Measurements from ENCODE around the gene ROBO2. TPM values are rescaled to one million over a fixed set of nuclear protein-coding genes. Genes with fewer than 3 reads are reported as not detected.

Gene ROBO2, protein sequence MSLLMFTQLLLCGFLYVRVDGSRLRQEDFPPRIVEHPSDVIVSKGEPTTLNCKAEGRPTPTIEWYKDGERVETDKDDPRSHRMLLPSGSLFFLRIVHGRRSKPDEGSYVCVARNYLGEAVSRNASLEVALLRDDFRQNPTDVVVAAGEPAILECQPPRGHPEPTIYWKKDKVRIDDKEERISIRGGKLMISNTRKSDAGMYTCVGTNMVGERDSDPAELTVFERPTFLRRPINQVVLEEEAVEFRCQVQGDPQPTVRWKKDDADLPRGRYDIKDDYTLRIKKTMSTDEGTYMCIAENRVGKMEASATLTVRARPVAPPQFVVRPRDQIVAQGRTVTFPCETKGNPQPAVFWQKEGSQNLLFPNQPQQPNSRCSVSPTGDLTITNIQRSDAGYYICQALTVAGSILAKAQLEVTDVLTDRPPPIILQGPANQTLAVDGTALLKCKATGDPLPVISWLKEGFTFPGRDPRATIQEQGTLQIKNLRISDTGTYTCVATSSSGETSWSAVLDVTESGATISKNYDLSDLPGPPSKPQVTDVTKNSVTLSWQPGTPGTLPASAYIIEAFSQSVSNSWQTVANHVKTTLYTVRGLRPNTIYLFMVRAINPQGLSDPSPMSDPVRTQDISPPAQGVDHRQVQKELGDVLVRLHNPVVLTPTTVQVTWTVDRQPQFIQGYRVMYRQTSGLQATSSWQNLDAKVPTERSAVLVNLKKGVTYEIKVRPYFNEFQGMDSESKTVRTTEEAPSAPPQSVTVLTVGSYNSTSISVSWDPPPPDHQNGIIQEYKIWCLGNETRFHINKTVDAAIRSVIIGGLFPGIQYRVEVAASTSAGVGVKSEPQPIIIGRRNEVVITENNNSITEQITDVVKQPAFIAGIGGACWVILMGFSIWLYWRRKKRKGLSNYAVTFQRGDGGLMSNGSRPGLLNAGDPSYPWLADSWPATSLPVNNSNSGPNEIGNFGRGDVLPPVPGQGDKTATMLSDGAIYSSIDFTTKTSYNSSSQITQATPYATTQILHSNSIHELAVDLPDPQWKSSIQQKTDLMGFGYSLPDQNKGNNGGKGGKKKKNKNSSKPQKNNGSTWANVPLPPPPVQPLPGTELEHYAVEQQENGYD (N-terminal part only)
- polyA plus RNA-seq (2014; cell fraction: cytosol; rRNA removed), result 6.5 and 7.1 TPM in 2 replicates
- polyA plus RNA-seq (2014; cell fraction: nucleus; rRNA removed), result 4.4 and 4.9 TPM in 2 replicates

- DNase-seq (ENCODE audit: low spot score), result peak; percentile 71
These were observed at the start of gene ROBO2 for GRCh38 chr3:77039606-77040171. TSS of gene ROBO2 (plus strand) at chr3:77040099. CDS start at chr3:77040786, 687 bp downstream.

GRCh38 chr3:76990606-76991005 lies 49.3 kb upstream of the ROBO2 start:
- no peak for DNase-seq (ENCODE audit: low spot score)

DNA sequence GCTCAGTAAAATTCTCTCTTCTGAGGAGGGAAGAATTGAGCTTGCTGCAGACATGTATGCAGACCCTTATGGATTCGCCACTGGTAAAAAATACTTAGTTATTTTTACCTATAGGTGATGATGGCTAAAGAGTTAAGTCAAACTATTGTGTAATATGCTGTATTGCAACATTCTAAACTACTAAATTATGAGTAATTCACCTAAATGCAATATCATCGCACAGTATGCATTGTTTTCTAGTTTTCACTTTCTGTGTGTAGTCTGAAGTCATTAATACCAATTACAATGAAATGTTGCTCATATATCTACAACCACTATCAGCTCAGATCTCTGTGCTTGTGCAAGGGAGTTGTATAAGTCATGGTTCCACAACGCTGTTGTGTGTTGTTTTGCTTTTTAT lies 48.7 kb upstream of the ROBO2 start:
- no peak for DNase-seq (ENCODE audit: low spot score)

DNA sequence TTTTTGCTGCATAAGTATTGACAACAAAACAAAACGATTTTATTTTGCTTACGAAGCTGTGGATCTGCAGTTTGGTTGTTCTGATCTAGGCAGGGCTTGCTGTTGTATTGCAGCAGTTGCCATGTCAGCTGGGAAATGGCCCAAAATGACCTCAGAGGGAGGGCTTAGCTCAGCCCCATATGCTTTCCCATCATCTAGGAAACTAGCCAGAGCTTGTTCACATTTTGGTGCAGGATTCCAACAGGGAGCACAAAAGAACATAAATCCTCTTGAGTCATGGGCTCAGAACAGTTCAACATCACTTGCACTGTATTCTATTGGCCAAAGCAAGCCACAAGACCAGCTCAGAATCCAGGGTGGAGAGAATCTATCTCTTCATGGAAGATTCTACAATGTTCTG lies 42.2 kb upstream of the ROBO2 start:
- DNase-seq (ENCODE audit: low spot score), result no peak

DNA sequence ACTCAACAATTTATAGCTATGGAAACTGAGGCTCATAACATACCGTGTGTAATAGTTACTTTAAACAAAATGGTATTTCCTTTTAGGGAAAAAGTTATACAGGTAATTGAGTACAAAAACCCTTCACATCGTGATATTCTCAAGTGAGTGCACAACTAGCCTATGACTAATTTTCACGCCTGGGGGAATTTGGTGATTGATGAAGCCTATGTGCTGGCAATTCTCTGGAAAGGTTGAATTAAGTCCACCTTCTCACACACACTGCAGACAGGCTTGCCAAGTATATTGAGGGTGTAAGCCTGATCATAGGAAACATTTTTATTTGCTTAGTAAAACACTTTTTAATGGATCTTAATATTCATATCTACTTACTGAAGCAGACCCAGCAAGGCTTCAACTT lies 41.3 kb upstream of the ROBO2 start:
- no peak for DNase-seq (ENCODE audit: low spot score)

GRCh38 chr3:77001062-77001701 lies 38.7 kb upstream of the ROBO2 start:
- no peak for DNase-seq (ENCODE audit: low spot score)

DNA sequence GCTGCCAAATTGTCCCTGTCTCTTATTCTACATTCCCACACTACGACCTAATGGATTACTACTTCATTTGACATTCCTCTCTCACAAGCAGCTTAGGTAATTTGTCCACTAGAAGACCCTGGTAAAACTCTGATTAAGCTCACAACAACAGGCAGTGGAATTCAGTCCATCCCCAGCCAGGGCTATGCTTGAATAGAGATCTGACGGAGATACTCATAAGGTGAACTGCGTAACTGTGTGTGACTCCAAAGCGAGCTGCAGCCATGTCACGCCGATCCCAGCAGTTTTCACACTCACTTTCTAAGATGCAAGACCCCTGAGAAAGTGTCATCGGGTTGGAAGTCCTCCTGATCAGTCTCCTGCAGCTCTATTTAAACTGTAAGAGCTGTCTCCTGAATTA lies 25.7 kb upstream of the ROBO2 start:
- DNase-seq (ENCODE audit: low spot score), result peak; percentile 4

DNA sequence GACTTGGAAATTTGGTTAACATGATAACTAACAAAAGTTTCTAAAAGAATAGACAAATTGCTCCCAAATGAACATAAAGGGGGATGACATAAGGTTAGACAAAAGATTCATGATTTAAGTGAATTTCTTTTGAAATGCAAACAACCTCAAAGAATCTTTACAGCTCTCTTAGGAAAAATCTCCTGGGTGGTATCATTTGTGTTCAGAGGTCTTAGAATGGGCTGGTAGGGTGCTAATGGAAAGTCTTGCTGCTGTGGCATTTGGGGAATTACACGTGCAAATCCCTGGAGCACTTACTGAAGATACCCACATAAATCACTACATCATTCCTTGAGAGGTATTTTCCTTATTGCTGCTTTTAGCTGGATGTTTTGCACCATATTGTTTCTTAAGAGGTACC lies 14.4 kb upstream of the ROBO2 start:
- DNase-seq (ENCODE audit: low spot score), result no peak

DNA sequence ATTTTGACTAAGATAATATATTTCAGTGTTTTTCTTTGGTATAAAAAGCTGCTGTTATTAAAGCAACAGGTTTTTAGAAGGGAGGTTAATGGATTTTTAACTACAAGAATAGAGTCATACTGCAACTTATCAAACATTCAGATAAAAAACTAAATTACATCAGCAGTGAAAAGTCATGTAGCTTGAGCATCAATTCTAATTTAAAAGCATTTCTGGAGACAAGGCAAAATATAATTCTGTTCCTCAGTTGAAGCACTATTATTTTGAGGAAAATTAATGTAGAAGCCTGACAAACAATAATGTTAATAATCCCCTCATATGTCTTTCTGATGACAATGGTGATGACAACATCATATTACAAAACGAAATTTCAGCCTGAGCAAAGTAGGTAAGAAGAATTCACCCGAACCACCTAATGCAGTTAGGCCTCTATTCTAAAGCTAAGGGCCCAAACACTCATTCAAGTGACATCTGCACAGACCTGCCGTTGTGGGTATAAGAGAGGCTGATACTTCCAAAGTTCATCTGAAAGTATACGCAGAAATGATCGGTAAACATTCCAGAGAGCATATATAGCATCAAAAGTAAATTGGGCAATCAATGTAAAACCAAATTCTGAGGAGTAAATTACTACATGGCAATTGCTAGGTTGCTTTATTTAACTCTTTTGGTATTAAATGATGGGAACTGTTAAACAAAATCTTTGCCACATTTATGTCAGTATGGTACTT lies 12.8 kb upstream of the ROBO2 start:
- no peak for DNase-seq (ENCODE audit: low spot score)

DNA sequence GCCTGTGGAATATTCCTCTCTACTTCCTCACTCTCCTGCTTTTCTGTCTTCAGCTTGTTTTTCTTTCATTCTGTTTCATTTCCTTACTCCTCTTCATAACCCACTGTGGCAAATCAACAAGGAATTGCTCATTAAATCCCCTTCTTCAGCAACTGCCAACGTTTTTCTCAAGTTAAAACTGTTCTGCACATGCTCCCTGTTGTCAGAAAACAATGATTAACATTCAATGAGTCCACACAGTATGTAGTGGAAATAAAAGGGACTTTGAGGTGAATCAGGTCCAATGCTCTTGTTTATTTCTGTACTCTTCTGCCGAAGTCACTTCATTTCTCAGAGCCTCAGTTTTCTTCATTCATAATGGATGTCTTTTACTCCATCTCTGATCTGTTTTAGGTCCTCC lies 11.9 kb upstream of the ROBO2 start:
- no peak for DNase-seq (ENCODE audit: low spot score)

GRCh38 chr3:77038468-77038929 lies 1.4 kb upstream of the ROBO2 start:
- peak; percentile 92 for DNase-seq (ENCODE audit: low spot score)

GRCh38 chr3:77038930-77039605 lies 831 bp upstream of the ROBO2 start:
- DNase-seq (ENCODE audit: low spot score), result peak; percentile 72

DNA sequence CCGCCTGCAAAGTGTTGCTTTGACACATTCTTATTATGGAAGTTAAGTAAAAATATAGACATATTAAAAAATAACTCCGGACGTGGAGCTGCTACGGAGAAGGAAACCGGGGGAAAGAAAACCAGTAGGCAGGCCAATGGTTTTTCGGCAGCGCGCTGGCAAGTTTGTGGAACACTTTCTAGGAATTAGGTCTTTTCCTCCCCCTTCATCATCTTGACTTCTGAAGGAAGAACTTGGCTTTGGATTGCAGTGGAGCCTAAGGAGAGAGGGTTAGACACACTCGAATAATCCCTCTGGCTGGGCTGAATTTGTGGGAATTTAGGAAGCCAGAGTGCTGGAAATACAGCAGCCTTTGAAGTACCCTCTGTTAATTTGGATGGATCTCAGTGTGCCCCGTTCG lies 317 bp downstream of the ROBO2 start:
- DNase-seq (ENCODE audit: low spot score), result peak; percentile 16

DNA sequence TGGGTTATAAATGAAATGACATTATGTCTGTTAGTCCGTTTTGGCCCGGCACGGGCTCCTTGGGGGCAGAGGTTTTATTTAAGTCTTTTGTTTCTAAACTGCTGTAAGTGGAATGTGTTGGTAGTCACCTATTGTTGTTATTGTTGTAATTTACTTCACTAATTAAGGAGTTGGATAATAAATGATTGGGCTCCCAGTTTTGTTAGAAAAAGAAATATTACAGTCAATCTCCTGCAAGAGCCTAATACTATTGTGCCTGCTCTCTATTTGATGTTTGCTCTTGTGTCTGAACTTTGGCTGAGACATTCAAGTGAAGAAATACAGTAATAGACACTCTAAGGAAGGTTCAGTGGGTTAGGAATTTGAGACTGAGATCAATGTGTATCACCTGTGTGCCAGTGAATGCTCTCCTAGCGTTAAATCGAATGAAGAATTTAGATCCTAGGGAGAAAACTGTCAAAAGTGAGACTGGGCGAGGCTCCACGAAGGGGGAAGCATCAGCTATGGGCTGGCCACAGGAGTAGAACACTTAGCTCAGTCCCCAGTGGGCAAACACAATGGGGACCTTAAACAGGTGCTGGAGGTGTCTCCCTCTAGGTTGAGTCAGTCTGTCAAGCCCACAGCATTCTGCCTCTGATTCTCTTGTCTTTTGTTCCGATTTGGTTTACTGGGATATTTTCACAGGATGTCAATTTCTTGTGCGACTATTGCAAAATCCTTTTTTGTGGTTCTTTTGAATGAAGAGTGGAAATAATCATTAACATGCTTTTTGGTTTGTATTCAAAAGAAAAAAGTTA lies 1.2 kb downstream of the ROBO2 start:
- no peak for DNase-seq (ENCODE audit: low spot score)

DNA sequence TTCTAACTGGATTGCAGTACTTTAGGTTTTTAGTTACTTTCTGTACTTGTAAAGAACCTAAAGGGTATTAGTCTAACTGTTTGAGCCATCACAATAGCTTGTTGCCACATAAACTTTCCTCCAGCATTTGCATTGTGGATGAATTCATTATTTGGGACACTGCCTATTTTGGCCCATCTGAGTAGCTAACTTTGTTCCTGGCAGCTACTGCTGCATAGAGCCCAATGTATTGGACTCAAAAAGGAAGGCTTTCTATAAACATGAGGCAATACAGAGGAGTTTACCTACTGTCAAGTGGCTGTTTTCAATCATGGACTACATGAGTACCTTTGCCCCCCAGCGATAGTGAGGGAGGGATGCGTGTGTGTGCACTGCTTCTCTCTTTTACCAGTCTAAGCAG lies 1.9 kb downstream of the ROBO2 start:
- DNase-seq (ENCODE audit: low spot score), result no peak

DNA sequence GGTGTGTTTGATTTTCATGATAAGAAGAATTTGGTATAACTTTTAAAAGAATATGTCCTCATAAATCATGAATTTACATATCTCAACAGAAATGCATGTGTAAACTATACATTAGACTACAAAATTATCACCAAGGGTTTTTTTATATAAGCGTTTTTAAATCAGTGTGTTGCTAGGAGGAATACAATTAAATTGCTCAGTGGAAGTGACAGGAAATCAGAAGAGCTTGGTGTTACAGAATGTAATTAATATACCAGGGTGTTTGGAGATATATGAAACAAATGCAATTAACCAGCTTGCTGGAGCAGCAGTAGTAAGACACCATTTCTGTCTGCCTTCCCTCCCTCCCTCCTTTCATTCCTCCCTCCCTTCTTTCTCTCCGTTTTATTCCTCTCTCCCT lies 2.4 kb downstream of the ROBO2 start:
- no peak for DNase-seq (ENCODE audit: low spot score)

- peak; percentile 23 for DNase-seq (ENCODE audit: low spot score)
These were observed 3.0 kb downstream of the ROBO2 start for GRCh38 chr3:77042882-77043281.

DNA sequence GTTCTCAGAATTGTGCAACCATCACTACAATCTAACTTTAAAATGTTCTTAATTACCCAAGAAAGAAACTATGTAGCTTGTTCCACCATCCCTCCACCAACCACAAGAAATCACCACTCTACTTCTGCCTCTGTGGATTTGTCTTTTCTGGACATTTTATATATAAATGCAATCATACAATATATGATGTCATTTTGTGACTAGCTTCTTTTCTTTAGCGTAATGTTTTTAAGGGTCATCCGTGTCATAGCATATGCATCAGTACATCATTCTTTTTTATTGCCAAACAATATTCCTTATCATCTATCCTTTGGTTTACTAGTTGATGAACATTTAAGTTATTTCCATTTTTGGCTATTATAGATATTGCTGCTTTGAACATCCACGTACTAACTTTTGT lies 5.8 kb downstream of the ROBO2 start:
- no peak for DNase-seq (ENCODE audit: low spot score)

DNA sequence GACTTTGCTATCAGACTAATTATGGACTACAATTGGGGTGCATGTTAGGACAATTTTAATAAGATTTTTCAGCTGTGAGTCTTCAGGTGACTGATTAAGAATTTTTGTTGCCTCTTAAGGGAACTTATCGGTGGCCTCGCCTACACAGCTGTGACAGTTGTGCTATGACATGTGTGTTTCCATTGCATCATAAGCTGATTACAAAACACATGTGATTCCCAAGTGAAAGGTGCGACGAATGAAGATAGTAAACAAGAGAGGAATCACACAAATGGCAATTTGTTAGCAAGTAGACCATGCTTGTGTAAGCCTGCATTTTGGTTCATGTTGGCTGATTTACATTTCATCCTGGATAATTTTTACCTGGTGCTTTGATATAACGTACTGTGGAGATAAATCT lies 8.3 kb downstream of the ROBO2 start:
- DNase-seq (ENCODE audit: low spot score), result no peak
